Renal pelvis (tissue), 12 donors: ENCODE results near the gene KRT6C. TPM values are rescaled to one million over a fixed set of nuclear protein-coding genes. Genes with fewer than 3 reads are reported as not detected.
A peak's percentile ranks its signal among the peaks of the same experiment; 100 is the strongest.

Experiments used
- DNase-seq: peaks from one replicate; pipeline ENCODE4 v3.0.0-alpha.2; 2013
- long read RNA-seq, 16 experiments: transcript quantifications; one replicate each; lab custom pipeline, GENCODE V29; 2026
- polyA plus RNA-seq, 3 donors: library from polyadenylated mRNA; unstranded; fragments of 120-200 nt; gene quantifications; one replicate each; pipeline ENCODE4 v1.2.1, GENCODE V29; 2013; ENCODE audit not compliant: insufficient read length in 3 of 3

KRT6C gene
- polyA plus RNA-seq, result not detected
- long read RNA-seq, donor 1, result 0 reads
- long read RNA-seq, donor 2, result 0 reads
- long read RNA-seq, donor 3, result 0 reads
- long read RNA-seq, donor 4, result 0 reads
- long read RNA-seq, donor 5, result 0 reads
- long read RNA-seq, donor 6, result 0 reads
- long read RNA-seq, donor 7, result 0 reads
- long read RNA-seq, donor 8, result 0 reads
- long read RNA-seq, donor 9, result 0 reads
- long read RNA-seq, donor 10, result 0 reads
- long read RNA-seq, donor 11, result 0 reads
- long read RNA-seq, donor 12, result 0 reads
- long read RNA-seq, donor 13, result 0 reads
- long read RNA-seq, donor 14, result 0 reads
- long read RNA-seq, donor 15, result 0 reads
- long read RNA-seq, donor 16, result 0 reads

- DNase-seq, result no peak
These were observed at the start of gene KRT6C for GRCh38 chr12:52473768-52474167. Gene KRT6C (minus strand): TSS chr12:52473805. CDS start chr12:52473737, 68 bp downstream.

- no peak for DNase-seq
These were observed 48.9 kb upstream of the KRT6C start for GRCh38 chr12:52522346-52523011.

GRCh38 chr12:52521568-52522266 is 48.1 kb upstream of the KRT6C start:
- no peak for DNase-seq

- no peak for DNase-seq
These were observed 47.6 kb upstream of the KRT6C start for GRCh38 chr12:52521175-52521567.

GRCh38 chr12:52519826-52520662 is 46.4 kb upstream of the KRT6C start, which contains the start of gene KRT5:
Gene KRT5 (minus strand): TSS chr12:52520394. CDS start chr12:52520296, 98 bp downstream.
- no peak for DNase-seq

GRCh38 chr12:52519387-52519703 is 45.7 kb upstream of the KRT6C start:
- DNase-seq, result no peak

GRCh38 chr12:52518574-52519386 is 45.2 kb upstream of the KRT6C start:
- DNase-seq, result no peak

- DNase-seq, result no peak
These were observed 44.3 kb upstream of the KRT6C start for GRCh38 chr12:52517888-52518287.

GRCh38 chr12:52517005-52517835 is 43.6 kb upstream of the KRT6C start:
- DNase-seq, result no peak

- DNase-seq, result no peak
These were observed 42.6 kb upstream of the KRT6C start for GRCh38 chr12:52515927-52516831.

GRCh38 chr12:52515319-52515646 is 41.7 kb upstream of the KRT6C start:
- no peak for DNase-seq

- DNase-seq, result no peak
These were observed 41.1 kb upstream of the KRT6C start for GRCh38 chr12:52514471-52515318.

- no peak for DNase-seq
These were observed 40.1 kb upstream of the KRT6C start for GRCh38 chr12:52513736-52514135.

GRCh38 chr12:52508211-52508610 is 34.6 kb upstream of the KRT6C start:
- no peak for DNase-seq

- peak; percentile 20 for DNase-seq
These were observed 33.5 kb upstream of the KRT6C start for GRCh38 chr12:52506858-52507715.

GRCh38 chr12:52502877-52503276 is 29.3 kb upstream of the KRT6C start:
- DNase-seq, result no peak

- no peak for DNase-seq
These were observed 27.9 kb upstream of the KRT6C start for GRCh38 chr12:52501490-52501889.
